DND-41 (cell line): ENCODE data around the gene IGF2.

ENCODE experiments used
- ATAC-seq: fragments of 200-7000 bp; cut with Tn5 transposase; 3 replicates; pipeline ENCODE4 v1.9.1; 2021; ENCODE audit warnings: low read depth; ENCODE audit not compliant: insufficient read depth
- DNase-seq: peaks from one replicate; pipeline ENCODE4 v3.0.0-alpha.2; 2020
- H2AFZ ChIP-seq: 2 replicates; pipeline ENCODE4 v1.6.0; 2012; ENCODE audit warnings: low read depth, low read length
- H3K27ac ChIP-seq: 2 replicates; pipeline ENCODE4 v1.5.1; 2012; ENCODE audit warnings: low read length, inconsistent platforms
- H3K27me3 ChIP-seq: fragments of 200-600 bp; sonication (generic); 2 replicates; pipeline ENCODE4 v1.6.0; 2012; ENCODE audit warnings: low read length, mild to moderate bottlenecking, inconsistent platforms; ENCODE audit not compliant: insufficient read depth, poor library complexity
- H3K36me3 ChIP-seq: 2 replicates; pipeline ENCODE4 v1.5.1; 2012; ENCODE audit warnings: low read length, inconsistent platforms; ENCODE audit not compliant: insufficient read depth
- H3K4me1 ChIP-seq: 2 replicates; pipeline ENCODE4 v1.5.1; 2012; ENCODE audit warnings: mild to moderate bottlenecking, low read length; ENCODE audit not compliant: insufficient read depth
- H3K4me2 ChIP-seq: 2 replicates; pipeline ENCODE4 v1.6.0; 2012; ENCODE audit warnings: mild to moderate bottlenecking, moderate library complexity, low read length, inconsistent platforms; ENCODE audit not compliant: insufficient read depth
- H3K4me3 ChIP-seq, 2 experiments: fragments of 200-600 bp in 1 of 2; shearing (Covaris generic) in 1 of 2; 2 replicates each; pipeline ENCODE4 v1.5.1; 2012 to 2016; ENCODE audit warnings: inconsistent platforms in 2 of 2, low read length in 2 of 2, mild to moderate bottlenecking in 2 of 2, low read depth in 1 of 2, moderate library complexity in 1 of 2
- H3K79me2 ChIP-seq: 2 replicates; pipeline ENCODE4 v1.6.0; 2012; ENCODE audit warnings: low read length, inconsistent platforms; ENCODE audit not compliant: insufficient read depth
- H3K9ac ChIP-seq: 2 replicates; pipeline ENCODE4 v1.6.0; 2012; ENCODE audit warnings: low read depth, mild to moderate bottlenecking, inconsistent platforms, low read length, moderate library complexity
- H3K9me3 ChIP-seq: 2 replicates; pipeline ENCODE4 v1.5.1; 2012; ENCODE audit warnings: low read length, moderate library complexity, mild to moderate bottlenecking, inconsistent platforms; ENCODE audit not compliant: insufficient read depth, severe bottlenecking
- H4K20me1 ChIP-seq: 2 replicates; pipeline ENCODE4 v1.6.0; 2012; ENCODE audit warnings: low read length; ENCODE audit not compliant: insufficient read depth
- CTCF ChIP-seq: IDR thresholded peaks from 2 replicates; pipeline ENCODE4 v1.5.1; 2012; ENCODE audit warnings: borderline replicate concordance, low read length, moderate library complexity, mild to moderate bottlenecking; ENCODE audit not compliant: poor library complexity, severe bottlenecking; ENCODE audit errors: extremely low read depth
- EZH2 ChIP-seq: IDR thresholded peaks from 3 replicates; pipeline ENCODE4 v1.6.1; 2012; ENCODE audit warnings: borderline replicate concordance, low read depth, mild to moderate bottlenecking, moderate library complexity, low read length, inconsistent platforms; ENCODE audit not compliant: severe bottlenecking

The IGF2 gene

GRCh38 chr11:2149460-2149859 is 10.3 kb upstream of the IGF2 start:
- H3K9me3 ChIP-seq, result no peaks in the 10 kb centered on the region
- no peak overlapping the region for H3K4me2 ChIP-seq
- ATAC-seq (no peak), DNase-seq (no peak)
- peaks cover 28% of the 10 kb centered on the region for H3K27me3 ChIP-seq
- H3K27ac ChIP-seq, result no peak overlapping the region
- peaks cover 18% of the 10 kb centered on the region for H4K20me1 ChIP-seq
- H3K79me2 ChIP-seq, result no peaks in the 10 kb centered on the region
- no peak overlapping the region for H3K9ac ChIP-seq
- H2AFZ ChIP-seq, result no peak overlapping the region
- H3K4me1 ChIP-seq, result peaks cover 5% of the 10 kb centered on the region
- H3K4me3 ChIP-seq, result no peak overlapping the region
- no peaks in the 10 kb centered on the region for H3K36me3 ChIP-seq
- TF ChIP-seq EZH2 (no peak), CTCF (no peak)

- H2AFZ ChIP-seq, result no peak overlapping the region
- H3K4me3 ChIP-seq, result no peak overlapping the region
- no peak for TF ChIP-seq EZH2
- TF ChIP-seq CTCF, result no peak
- no peaks in the 10 kb centered on the region for H3K36me3 ChIP-seq
- H3K4me2 ChIP-seq, result no peak overlapping the region
- H4K20me1 ChIP-seq, result peaks cover 18% of the 10 kb centered on the region
- H3K27ac ChIP-seq, result no peak overlapping the region
- DNase-seq (no peak), ATAC-seq (no peak)
- H3K79me2 ChIP-seq, result no peaks in the 10 kb centered on the region
- no peaks in the 10 kb centered on the region for H3K9me3 ChIP-seq
- H3K4me1 ChIP-seq, result peaks cover 5% of the 10 kb centered on the region
- peaks cover 28% of the 10 kb centered on the region for H3K27me3 ChIP-seq
- H3K9ac ChIP-seq, result no peak overlapping the region
Measured at GRCh38 chr11:2148595-2148994, 9.4 kb upstream of the IGF2 start.

- no peak for DNase-seq
- H3K27me3 ChIP-seq, result peaks cover 33% of the 10 kb centered on the region
- H3K4me3 ChIP-seq, result no peak overlapping the region
- no peak overlapping the region for H2AFZ ChIP-seq
- no peak for ATAC-seq
- peaks cover 5% of the 10 kb centered on the region for H3K4me1 ChIP-seq
- no peak for TF ChIP-seq EZH2
- TF ChIP-seq CTCF, result no peak
- H3K9me3 ChIP-seq, result no peaks in the 10 kb centered on the region
- peaks cover 18% of the 10 kb centered on the region for H4K20me1 ChIP-seq
- H3K4me2 ChIP-seq, result no peak overlapping the region
- H3K36me3 ChIP-seq, result no peaks in the 10 kb centered on the region
- no peak overlapping the region for H3K9ac ChIP-seq
- H3K79me2 ChIP-seq, result no peaks in the 10 kb centered on the region
- no peak overlapping the region for H3K27ac ChIP-seq
Measured at GRCh38 chr11:2147391-2147790, 8.2 kb upstream of the IGF2 start.

GRCh38 chr11:2146051-2146450 is 6.9 kb upstream of the IGF2 start:
- no peaks in the 10 kb centered on the region for H3K79me2 ChIP-seq
- no peak for ATAC-seq
- TF ChIP-seq CTCF, result no peak
- no peak for TF ChIP-seq EZH2

More at GRCh38 chr11:2146051-2146450, 6.9 kb upstream of the IGF2 start:
- Histone ChIP-seq H3K27ac (no peak overlapping the region), H3K4me2 (no peak overlapping the region), H3K9ac (no peak overlapping the region), H3K36me3 (no peaks in the 10 kb centered on the region), H2AFZ (no peak overlapping the region), H3K4me3 (no peak overlapping the region), H3K9me3 (no peaks in the 10 kb centered on the region), H3K4me1 (no peaks in the 10 kb centered on the region), H4K20me1 (peaks cover 16% of the 10 kb centered on the region), H3K27me3 (peaks cover 33% of the 10 kb centered on the region)
- DNase-seq, result no peak
